ENCODE measurements around the gene TTI1.
"Not testable (repeated sequence)": the region's sequence is repeated elsewhere in the genome, so short reads cannot be mapped to it uniquely, and the experiment has no call there.

TTI1 gene

DNA sequence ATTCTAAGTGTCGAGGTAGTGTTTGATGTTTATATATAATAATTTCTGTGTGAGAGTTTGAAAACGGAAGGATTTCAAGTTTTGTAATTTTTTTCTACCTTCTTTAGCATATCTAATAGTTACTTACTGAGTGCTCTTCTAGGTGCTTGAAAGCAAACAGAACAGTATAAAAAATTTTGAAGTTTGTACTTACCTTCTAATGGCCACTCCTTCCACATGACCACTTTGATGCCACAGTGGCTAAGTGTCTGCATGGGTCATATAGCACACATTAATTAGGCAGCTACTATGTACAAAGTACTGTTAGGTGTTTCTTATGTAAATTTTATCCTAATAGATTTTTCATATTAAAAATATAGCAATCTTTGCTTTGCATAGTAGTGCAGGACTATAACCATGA, 21.4 kb upstream of the TTI1 start:
- DNase-seq: no peak

DNA sequence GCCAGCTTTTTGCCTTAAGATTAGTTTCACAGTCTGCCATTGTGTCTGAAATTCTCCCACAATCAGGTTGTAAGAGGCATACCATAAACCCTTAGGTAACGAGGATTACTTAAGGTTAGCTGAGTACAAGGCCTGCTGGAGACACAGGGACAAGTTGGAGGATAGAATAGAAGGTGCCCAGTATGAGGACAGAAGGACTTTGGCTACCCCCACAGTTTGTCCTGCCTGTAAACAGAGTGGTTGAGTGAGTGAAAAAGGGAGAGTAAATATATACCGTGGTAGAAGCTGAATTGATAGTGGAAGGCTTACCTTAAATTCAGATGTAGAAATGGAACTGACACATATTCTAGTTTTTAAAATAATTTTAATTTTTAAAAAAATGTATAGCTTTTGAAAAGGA, 19.6 kb upstream of the TTI1 start:
- no peak for DNase-seq

DNA sequence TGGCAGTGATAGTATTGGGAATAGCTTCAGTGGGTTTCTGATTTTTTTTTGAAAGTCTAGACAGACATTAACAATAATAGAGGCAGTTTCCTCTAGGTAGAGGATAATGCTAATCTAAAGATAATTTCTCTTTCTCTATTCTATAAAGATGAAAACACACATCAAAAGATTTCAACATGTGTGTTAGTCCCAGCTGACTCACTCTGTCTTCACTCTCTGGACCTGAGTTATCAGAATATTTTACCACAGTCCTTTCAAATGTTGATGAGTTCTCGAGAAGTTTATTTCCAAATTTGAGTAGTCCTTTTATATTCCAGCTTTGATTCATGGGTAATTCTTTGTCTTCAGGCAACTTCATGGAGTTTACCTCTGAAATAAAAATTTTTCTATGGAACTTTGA, 17.4 kb upstream of the TTI1 start:
- DNase-seq: no peak

DNA sequence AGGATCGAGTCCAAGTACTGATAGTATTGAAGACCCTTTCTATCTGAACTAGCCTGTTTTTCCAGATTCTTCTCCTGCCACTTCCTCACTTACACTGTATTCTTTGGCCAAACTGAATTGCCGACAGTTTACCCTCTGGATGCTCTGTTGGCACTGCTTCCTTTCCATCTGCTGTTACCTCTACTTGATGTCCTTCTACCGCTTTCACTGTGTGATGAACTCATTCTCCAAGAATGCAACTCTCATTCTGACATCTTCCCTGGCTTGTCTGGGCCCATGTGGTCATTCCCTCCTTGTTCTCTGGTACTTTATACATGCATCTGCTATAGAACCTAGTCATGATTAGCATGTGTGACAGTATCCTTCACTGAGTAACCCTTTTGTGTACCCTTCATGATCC, 16.5 kb upstream of the TTI1 start:
- no peak for DNase-seq

DNA sequence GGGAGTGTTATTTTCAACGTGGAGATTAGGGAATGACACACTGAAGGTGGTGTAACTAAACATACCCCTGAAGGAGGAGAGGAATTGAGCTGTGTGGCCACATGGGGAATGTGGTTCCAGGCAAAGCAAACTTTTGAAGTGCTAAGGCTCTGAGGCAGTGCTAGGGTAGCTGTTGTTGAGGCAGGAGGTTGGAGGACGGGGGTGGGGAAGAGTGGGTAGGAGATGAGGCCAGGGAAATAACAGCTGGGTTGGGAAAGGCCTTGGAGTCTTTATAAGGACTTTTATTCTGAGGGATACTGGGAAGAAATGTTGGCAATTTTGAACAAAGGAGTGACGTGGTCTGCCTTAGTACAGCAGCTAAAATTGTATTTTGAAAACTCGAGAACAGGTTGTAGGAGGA, 13.3 kb upstream of the TTI1 start:
- DNase-seq: no peak

DNA sequence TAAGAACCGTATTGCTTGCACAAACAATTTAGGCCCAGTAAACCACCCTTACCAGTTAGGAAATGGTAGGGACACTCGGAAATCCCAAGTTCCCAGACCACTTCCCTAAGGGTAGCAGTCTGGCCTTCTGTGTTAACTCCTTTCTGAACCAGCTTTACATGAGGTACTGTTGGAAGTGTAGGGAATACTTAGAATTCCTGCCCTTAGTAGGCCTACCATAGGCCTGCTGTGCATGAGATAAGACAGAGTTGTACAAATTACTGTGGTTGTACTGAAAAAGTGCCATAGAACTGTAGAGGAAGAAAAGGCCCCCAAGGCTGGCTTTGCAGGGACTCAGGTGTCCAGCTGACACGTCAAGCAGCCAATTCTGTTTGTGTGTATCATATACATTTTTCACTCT, 11.4 kb upstream of the TTI1 start:
- no peak for DNase-seq

DNA sequence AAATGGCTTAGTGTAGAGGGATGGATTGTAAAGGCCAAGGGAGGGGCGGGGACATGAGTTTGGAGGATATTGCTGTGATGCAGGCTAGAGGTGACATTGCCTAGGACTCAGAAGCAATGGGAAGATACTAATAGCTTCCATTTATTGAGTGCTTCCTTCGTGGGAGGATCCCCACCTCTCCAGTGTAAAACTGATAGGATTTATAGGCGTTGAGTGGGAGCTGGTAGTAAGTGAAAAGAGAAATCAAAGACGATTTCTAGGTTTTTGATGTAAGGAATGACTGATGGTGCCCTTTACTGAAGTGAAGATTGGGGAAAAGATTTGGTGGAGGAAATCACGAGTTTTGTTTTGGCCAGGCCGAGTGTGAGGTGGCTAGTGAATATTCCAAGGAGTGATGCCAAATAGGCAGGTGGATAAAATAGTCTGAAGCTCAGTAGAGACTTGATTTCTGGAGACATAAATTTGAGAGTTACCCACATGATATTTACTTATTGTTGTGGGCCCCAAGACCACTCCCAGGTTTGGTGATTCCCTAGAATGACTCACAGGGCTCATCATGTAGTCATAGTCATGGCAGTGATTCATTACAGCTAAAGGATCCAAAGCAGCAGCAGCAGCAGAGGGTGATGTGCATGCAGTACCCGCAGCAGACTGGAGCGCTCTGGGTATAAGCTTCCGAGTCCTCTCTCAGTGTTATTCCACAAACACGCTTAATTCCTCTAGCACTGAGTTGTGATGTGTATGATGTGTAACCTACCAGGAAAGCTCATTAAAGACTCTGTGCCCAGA, 10.4 kb upstream of the TTI1 start:
- DNase-seq: no peak

DNA sequence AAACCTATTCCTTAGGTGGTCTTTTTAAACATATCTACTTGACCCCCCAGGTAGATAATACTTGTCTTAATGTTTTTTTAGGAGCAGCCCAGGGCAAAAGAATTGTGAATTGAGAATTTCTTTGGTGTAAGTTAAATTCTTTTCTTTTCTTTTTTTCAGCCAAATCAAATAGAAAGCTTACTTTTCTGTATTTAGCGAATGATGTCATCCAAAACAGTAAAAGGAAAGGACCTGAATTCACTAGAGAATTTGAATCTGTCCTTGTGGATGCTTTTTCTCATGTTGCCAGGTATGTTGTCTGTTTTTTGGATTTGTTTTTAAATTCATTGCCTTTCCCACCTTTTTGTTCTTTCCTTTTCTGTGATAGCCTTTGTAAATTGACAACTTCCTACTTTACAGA, 7.0 kb upstream of the TTI1 start:
- DNase-seq: no peak

DNA sequence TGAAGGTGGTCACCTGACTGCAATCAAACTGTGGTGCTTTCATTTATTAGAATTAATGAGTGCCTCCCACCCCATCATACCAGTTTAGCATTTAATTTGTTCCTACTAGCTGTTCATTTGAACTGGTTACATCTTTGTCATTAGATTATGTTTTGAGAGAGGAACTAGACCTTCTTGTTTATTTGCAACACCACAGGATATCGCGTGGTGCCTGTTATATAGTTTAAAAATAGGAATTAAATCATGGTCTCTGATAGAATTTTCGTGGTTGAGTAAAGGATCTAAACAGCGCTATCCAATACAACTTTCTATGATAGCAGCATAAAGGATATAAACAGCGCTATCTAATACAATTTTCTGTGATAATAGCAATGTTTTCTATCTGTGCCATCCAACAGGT, 3.1 kb upstream of the TTI1 start:
- no peak for DNase-seq

DNA sequence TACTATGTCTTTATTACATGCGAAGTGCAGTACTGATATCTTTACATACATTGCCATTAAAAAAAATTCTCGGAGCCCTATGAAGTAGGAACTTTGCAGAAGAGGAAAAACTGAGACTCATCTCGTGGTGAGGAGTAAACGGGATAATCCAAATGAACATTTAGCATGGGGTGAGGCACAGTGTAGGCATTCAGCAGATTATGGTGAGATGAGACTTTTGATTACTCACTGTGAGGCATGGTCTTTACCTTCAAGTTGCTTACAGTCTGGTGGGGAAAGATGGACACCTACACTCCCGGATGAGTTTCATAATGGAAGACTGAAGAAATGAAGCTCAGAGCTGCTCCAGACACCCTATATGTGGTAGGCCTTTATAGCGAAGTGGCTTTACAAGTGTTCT, 1.7 kb upstream of the TTI1 start:
- no peak for DNase-seq

DNA sequence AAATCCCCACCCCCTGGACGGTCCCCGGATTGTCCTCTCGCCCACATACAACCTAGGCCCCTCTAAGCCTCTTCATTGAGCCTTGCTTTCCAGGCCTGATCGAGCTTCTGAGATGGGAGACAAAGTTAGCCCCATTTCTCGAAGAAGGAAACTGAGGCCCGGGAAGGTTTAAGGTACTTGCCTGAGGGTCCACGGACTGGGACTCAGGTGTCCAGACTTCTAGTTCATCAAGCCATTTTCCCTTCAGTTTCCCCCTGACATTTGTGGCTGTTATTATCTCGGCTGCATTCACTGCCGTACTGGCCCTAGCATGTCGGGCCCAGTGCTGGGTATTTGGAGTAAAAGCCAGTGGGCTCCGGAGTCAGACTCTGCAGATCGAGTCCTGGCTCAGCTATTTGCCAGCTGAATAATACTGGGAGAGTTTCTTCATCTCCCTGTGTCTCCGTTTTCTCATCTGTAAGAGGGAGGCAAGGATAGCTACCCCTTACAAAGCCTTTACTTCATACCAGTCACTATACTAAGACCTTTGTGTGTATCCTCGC, 923 bp upstream of the TTI1 start:
- DNase-seq: no peak

DNA sequence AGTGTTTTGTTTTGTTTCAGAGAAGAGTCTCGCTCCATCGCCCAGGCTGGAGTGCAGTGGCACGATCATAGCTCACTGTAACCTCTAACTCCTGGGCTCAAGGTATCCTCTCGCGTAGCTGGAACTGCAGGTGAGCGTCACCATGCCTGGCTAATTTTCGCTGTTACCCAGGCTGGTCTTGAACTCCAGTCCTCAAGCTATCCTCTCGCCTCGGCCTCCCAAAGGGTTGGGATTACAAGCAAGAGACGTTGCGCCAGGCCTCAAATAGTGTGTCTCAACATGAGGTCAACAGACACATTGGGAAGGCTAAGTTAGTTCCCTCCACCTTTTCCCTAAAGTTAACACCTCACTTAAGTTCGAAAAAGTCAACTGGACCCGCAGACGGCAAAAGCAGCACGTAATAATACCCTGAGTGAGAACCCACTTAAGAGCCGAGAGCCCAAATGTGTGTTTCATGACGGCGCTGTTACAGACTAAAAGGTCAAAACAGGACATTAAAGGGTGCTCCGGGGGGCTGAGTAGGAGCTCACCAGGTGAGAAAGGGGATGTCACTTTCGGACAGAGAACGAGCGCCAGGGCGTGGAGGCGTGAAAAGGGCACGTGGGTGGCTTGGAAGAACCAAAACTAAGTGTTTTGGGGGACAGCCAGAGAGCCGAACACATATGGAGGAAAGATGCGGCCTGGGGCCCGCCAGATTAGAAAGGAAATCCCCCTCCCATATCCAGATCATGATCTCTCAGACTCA, 499 bp downstream of the TTI1 start:
- DNase-seq: no peak

DNA sequence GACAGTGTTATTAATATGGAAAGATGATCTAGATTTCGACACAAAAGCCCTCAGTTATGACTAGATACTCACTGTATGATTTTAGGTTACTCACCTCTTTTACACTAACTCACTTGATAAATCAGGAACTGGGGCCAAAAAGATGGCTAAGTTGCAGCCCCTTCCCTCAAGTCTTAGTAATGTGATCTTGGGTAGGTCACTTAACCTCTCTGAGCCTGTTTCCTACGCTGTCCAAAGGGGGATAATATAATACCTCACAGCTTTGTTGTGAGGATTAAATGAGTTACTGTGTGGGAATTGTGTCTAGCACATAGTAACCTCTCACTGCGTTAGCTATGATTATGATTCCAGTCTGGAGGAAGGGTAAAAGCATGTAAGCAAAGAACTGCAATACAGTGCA, 1.3 kb downstream of the TTI1 start:
- no peak for DNase-seq

DNA sequence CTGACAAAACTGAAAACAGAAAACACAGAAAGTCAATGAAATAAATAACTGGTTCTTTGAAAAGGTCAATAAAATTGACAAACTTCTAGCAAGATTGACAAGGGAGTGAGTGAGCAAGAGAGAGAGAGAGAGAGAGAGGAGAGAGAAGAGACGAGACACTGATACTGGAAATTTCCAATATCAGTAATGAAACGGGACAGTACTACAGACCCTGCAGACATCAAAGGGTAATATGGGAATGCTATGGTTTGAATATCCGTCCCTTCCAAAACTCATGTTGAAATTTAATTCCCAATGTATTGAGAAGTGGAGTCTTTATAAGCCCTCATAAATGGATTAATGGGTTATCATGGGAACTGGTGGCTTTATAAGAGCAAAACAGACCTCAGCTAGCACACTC, 3.8 kb downstream of the TTI1 start:
- DNase-seq: no peak

DNA sequence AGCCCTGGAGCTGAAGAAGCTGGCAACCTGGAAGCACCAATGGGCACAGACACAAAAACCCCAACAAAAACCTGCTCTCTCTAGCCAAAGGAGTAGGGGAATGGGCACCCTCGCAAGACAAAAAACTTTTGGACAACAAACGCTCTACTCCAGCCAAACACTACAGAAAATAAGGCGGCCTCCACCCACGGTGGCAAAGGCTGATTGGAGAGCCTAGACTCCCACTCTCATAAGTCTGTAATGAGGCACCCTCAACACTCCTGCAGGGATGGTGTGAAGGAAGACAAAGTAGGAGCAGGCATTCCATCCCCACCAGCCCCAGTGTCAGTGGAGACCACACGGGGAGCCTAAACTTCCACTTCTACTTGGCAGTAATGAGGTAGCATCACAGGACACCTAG, 8.8 kb downstream of the TTI1 start:
- DNase-seq: no peak

DNA sequence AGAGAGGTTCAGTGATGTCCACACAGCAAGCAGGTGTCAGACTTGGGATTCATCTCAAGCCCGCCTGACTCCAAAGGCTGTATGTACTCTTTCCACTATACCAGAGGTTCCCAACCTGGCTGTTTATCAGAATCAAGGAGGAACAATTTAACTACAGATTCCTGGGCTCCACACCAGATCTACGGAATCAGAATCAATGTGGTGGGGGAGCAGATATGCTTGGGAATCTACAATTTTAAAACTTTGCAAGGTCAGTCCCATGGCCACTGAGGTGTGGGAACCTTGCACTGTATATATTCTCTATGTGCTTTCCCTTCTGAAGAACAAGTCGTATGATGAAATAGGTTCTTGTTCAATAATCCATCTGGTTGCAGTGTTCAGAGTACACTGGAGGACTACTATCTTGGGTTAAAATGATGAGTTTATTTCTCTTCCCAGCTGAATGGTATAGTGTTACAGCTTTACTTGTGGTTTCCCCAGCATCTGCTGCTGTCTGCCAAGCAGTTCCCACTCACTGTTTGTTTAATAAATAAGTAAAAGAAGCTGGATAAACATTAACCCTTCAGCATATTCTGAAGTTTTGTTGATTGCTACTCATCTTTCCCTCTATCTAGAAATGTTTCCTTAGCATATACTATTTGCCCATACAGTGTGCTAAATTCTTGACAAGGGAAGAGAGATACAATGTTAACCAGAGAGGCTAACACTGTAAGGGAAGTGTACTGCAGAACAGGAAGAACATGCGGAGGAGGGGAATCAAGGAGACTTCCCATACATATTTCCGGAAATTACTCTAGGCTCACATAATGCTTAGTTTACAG, 9.9 kb downstream of the TTI1 start:
- DNase-seq: no peak

DNA sequence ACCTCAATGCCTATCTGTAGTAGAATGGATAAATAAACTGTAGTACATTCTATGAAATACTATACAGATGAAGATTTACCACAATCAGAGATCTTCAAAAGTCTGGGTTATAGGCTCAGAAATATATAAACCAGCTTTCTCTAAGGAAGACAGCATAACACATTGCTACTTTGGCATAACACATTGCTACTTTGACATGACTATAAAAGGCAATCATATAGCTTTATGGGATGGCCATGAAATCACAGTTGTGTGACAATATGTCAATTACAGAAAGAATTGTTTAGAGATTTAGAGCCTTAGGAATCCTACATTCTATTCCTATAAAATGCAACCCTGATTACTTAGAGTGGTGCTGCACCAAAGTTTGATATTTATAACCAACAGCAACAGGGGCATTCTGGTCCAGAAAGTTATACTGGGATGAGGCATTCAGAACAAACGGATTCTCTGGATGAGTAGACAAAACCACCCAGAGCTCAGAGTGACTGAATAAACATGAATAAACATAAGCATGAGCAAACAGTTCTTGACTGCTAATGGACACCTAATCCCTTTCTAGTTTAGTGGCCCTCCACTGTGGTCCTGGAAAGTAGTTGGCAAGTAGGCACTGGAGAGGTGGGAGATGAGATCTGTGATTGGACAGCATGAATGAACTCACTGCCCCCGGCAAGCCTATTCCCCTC, 12.0 kb downstream of the TTI1 start:
- DNase-seq: no peak

DNA sequence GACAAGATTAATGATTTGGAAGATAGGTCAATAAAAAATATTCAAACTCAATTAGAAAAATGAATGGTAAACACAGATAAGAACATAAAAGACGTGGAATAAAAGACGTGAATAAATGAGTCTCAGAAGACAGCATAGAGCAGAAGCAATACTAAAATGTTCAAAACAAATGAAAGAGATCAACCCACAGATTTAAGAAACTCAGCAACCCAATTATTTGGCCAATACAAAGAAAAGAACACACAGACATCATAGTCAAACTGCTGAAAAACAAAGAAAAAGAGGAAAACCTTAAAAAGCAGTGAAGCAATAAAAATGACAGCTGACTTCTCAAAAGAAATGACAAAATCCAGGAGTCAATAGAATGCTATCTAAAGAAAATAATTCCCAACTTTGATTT, 14.9 kb downstream of the TTI1 start:
- no peak for DNase-seq

DNA sequence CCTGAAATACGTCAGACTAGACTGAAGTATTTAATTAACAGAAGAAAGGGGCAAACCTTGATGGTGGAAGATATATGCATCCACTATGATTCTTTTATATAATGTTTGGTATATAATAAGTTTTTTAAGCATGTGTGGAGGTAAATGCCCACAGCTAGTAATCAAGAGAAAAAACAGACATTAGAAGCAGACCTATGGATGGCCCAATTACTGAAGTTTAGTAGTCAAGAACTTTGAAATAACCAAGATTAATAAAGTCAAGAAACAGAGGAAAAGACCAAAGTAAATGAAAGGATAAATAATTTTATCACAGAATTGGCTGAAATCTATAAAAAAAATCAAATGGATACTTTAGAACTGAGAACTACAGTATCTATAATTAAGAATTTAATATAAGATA, 15.3 kb downstream of the TTI1 start:
- no peak for DNase-seq

DNA sequence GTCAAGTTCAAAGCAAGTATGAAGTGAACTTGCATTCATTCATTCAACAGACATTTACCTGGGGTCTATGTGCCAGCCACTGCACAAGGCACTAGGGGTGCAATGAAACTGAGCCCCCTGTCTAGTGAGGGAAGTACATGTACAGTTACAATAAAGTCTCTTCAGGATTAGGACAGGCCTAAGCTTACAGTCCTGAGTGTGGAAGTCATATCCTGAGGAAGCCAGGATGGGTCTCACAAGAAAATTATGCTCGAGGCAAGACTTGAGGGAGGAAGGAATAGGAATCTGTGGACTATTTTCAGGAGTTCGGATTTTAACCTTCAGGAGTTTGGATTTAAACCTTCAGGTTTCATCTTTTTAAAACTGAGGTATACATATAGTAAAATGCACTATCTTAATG, 19.4 kb downstream of the TTI1 start:
- DNase-seq: no peak

DNA sequence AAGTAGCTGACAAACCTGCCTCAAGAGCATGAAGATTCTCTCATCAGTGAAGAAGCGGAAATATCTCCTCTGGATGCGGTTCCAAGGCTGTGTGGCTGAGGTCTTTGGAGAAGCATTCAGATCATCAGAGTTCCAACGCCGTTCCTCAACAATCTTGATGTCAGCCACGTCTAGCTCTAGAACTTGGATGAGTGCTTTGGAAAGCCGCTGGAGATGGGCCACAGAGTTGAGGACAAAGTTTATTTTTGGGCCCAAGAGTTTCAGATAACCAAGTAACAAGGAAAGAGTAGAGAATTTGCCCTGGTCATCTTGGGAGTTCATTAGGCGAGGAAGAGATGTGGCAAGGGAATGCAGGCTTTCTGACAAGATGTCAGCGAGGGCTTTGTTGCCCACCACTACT, 20.9 kb downstream of the TTI1 start:
- DNase-seq: no peak

DNA sequence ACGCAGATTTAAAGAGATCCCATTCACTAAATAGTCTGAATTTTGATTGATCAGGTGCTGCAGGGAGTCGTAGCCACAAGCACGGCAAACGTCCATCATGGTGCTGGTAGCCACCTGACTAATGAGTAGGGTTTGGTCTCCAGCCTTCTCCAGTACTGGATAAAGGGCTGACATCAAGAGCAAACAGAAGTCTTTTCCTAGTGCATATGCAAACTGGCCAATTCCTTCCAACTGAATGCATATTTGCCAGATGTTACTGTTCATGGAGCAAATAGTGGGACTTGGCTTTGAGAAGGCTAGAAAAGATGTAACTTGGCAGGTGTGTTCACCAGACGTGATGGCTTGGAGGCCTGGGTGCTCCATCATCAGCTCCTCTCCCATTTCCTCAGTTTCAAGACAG, 21.6 kb downstream of the TTI1 start:
- DNase-seq: no peak

DNA sequence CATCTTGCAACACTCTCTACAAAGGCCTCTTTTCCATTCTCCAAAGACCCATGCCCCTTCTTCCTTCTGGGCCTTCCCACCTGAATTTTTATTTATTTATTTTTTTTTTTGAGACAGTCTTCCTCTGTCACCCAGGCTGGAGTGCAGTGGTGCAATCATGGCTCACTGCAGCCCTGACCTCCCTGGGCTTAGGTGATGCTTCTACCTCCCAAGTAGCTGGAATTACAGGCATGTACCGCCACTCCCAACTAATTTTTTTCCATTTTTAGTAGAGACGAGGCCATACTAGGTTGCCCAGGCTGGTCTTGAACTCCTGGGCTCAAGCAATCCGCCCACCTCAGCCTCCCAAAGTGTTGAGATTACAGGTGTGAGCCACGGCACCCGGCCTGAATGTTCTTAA, 23.8 kb downstream of the TTI1 start:
- not testable (repeated sequence) for DNase-seq

Data from activated CD8-positive, alpha-beta memory T cell treated with anti-CD3 and anti-CD28 coated beads for 24 hours (primary cell).